ENCODE results near the gene ZBTB4.

The ZBTB4 gene

GRCh38 chr17:7416323-7416722 lies 63.1 kb downstream of the ZBTB4 start:
- DNase-seq = no peak

GRCh38 chr17:7415784-7416183 lies 63.6 kb downstream of the ZBTB4 start:
- no peak for DNase-seq

GRCh38 chr17:7414837-7415236 lies 64.6 kb downstream of the ZBTB4 start:
- no peak for DNase-seq

- no peak for DNase-seq
Observed at GRCh38 chr17:7413346-7413985, 66.0 kb downstream of the ZBTB4 start.

- DNase-seq = no peak
Observed at GRCh38 chr17:7411427-7411750, 68.0 kb downstream of the ZBTB4 start.

- no peak for DNase-seq
Observed at GRCh38 chr17:7410634-7411426, 68.6 kb downstream of the ZBTB4 start.

- DNase-seq = no peak
Observed at GRCh38 chr17:7409716-7410115, 69.7 kb downstream of the ZBTB4 start.
